WTC11 (cell line): Measurements from ENCODE around the gene SYT5. TPM values are rescaled to one million over a fixed set of nuclear protein-coding genes. Genes with fewer than 3 reads are reported as not detected.

Experiments used
- ATAC-seq: fragments of 200-7000 bp; cut with Tn5 transposase; 2 replicates; pipeline ENCODE4 v1.10.0; 2021; ENCODE audit warnings: mild to moderate bottlenecking, moderate library complexity
- CTCF ChIA-PET: fragments of 300-600 bp; sonication (Branson Sonifier 250); formaldehyde crosslinking; loops from one replicate; lab custom pipeline; 2021; ENCODE audit warnings: antibody characterized with exemption; lab: Charles Lee
- POLR2A ChIA-PET: fragments of 350-600 bp; sonication (Branson Sonifier 250); formaldehyde crosslinking; loops from one replicate; lab custom pipeline; 2021; ENCODE audit warnings: antibody characterized with exemption; lab: Charles Lee
- DNase-seq: peaks from one replicate; pipeline ENCODE4 v3.0.0; 2021; ENCODE audit warnings: low spot score
- H3K27ac Mint-ChIP-seq: 2 replicates; pipeline ENCODE4 v1.8.0; 2021; ENCODE audit warnings: mixed read lengths
- H3K27me3 Mint-ChIP-seq: 2 replicates; pipeline ENCODE4 v1.8.0; 2021; ENCODE audit warnings: low read depth, mild to moderate bottlenecking, moderate library complexity, mixed read lengths
- H3K36me3 Mint-ChIP-seq: 2 replicates; pipeline ENCODE4 v1.8.0; 2021; ENCODE audit warnings: mixed read lengths
- H3K4me1 Mint-ChIP-seq: 2 replicates; pipeline ENCODE4 v1.8.0; 2022; ENCODE audit warnings: mixed read lengths
- H3K4me3 Mint-ChIP-seq: 2 replicates; pipeline ENCODE4 v1.8.0; 2021; ENCODE audit warnings: mild to moderate bottlenecking, moderate library complexity, mixed read lengths
- H3K9me3 Mint-ChIP-seq: 2 replicates; pipeline ENCODE4 v1.8.0; 2021; ENCODE audit warnings: mixed read lengths
- ELF4 ChIP-seq: sonication (generic); formaldehyde crosslinking; IDR thresholded peaks from 2 replicates; pipeline ENCODE4 v1.8.1; 2022; ENCODE audit warnings: low read depth, mild to moderate bottlenecking, moderate library complexity, missing genetic modification reagents
- ESRRA ChIP-seq: sonication (generic); formaldehyde crosslinking; IDR thresholded peaks from 2 replicates; pipeline ENCODE4 v1.8.1; 2022; ENCODE audit warnings: mild to moderate bottlenecking, missing genetic modification reagents, borderline replicate concordance
- GTF2I ChIP-seq: fragments of 250-450 bp; sonication (Bioruptor Pico); conservative IDR thresholded peaks from 2 replicates; pipeline ENCODE4 v1.4.0; 2021; ENCODE audit warnings: mild to moderate bottlenecking
- KAT7 ChIP-seq: sonication (generic); formaldehyde crosslinking; IDR thresholded peaks from 2 replicates; pipeline ENCODE4 v1.8.1; 2023; ENCODE audit warnings: missing genetic modification reagents, mild to moderate bottlenecking, borderline replicate concordance
- NFATC4 ChIP-seq: fragments of 250-450 bp; sonication (Bioruptor Pico); IDR thresholded peaks from 2 replicates; pipeline ENCODE4 v1.9.0; 2021; ENCODE audit warnings: mild to moderate bottlenecking
- PRRX2 ChIP-seq: fragments of 250-450 bp; sonication (Bioruptor Pico); IDR thresholded peaks from 2 replicates; pipeline ENCODE4 v1.8.0; 2021; ENCODE audit warnings: mild to moderate bottlenecking
- TEAD1 ChIP-seq: sonication (generic); formaldehyde crosslinking; IDR thresholded peaks from 2 replicates; pipeline ENCODE4 v1.8.0; 2022; ENCODE audit warnings: mild to moderate bottlenecking, missing genetic modification reagents
- ZNF317 ChIP-seq: sonication (generic); formaldehyde crosslinking; IDR thresholded peaks from 2 replicates; pipeline ENCODE4 v1.8.1; 2023; ENCODE audit warnings: low read depth, mild to moderate bottlenecking, moderate library complexity, missing genetic modification reagents, borderline replicate concordance
- total RNA-seq: library from RNA; stranded (reverse); gene quantifications from 3 replicates; pipeline ENCODE4 v1.2.3, GENCODE V29; 2021
- TF ChIP-seq, protein P1 (sequence below): fragments of 250-450 bp; sonication (Bioruptor Pico); IDR thresholded peaks from 2 replicates; pipeline ENCODE4 v2.1.2; 2022; ENCODE audit warnings: mild to moderate bottlenecking, moderate library complexity
- TF ChIP-seq, protein P2 (sequence below): fragments of 250-450 bp; sonication (Bioruptor Pico); IDR thresholded peaks from 2 replicates; pipeline ENCODE4 v1.8.0; 2021; ENCODE audit warnings: mild to moderate bottlenecking
- TF ChIP-seq, protein P3 (sequence below): sonication (generic); formaldehyde crosslinking; IDR thresholded peaks from 2 replicates; pipeline ENCODE4 v1.8.0; 2022; ENCODE audit warnings: mild to moderate bottlenecking, missing genetic modification reagents
- TF ChIP-seq, protein P4 (sequence below): sonication (generic); formaldehyde crosslinking; IDR thresholded peaks from 2 replicates; pipeline ENCODE4 v1.8.1; 2022; ENCODE audit warnings: low read depth, mild to moderate bottlenecking, moderate library complexity, missing genetic modification reagents, borderline replicate concordance
- TF ChIP-seq, protein P5 (sequence below): sonication (generic); formaldehyde crosslinking; IDR thresholded peaks from 2 replicates; pipeline ENCODE4 v1.8.1; 2022; ENCODE audit warnings: missing genetic modification reagents, borderline replicate concordance
- TF ChIP-seq, protein P6 (sequence below): sonication (generic); formaldehyde crosslinking; IDR thresholded peaks from 2 replicates; pipeline ENCODE4 v1.8.1; 2022; ENCODE audit warnings: mild to moderate bottlenecking, moderate library complexity, missing genetic modification reagents

Gene SYT5
- total RNA-seq, 1 experiment from 2014 or later: 0.77 TPM

DNA sequence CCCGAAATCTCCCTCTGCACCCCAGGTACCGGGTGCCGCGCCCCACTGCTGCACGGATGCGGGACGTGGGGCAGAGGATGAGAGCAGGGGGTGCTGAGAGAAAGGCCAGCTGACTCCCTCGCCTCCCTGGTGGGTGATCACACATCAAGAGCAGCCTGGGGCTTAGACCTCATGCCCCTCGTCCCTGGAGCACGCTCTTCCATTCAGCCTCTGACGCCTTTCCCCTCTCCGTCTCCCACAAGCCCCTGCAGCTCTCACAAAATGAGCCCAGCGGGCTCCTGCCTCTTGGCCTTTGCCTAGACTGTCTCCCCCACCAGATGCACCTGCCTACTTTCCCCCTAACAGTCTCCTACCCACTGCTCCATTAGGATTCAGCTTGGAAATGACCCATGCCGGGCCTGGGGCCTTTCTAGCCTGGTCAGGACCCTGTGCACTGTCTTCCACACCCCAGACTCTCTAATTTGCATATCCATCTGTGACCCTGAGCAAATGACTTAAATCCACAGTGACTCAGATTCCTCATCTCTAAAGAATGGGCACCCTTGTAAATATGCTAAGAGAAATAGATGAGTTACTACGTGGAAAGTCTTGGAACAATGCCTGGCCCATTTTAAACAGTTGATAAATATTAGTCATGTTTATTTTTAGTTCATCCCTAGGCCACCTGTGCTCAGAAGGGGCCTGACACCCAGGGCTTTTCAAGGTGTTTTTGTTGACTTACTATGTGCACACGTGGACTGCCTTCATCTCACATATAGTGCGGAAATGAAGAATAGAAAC is 29.8 kb upstream of the SYT5 start (continued):
- TF ChIP-seq, protein P1, sequence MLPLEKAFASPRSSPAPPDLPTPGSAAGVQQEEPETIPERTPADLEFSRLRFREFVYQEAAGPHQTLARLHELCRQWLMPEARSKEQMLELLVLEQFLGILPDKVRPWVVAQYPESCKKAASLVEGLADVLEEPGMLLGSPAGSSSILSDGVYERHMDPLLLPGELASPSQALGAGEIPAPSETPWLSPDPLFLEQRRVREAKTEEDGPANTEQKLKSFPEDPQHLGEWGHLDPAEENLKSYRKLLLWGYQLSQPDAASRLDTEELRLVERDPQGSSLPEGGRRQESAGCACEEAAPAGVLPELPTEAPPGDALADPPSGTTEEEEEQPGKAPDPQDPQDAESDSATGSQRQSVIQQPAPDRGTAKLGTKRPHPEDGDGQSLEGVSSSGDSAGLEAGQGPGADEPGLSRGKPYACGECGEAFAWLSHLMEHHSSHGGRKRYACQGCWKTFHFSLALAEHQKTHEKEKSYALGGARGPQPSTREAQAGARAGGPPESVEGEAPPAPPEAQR (CRISPR knock-in tag): no peak
- no peak for TF ChIP-seq PRRX2 (CRISPR knock-in tag)

DNA sequence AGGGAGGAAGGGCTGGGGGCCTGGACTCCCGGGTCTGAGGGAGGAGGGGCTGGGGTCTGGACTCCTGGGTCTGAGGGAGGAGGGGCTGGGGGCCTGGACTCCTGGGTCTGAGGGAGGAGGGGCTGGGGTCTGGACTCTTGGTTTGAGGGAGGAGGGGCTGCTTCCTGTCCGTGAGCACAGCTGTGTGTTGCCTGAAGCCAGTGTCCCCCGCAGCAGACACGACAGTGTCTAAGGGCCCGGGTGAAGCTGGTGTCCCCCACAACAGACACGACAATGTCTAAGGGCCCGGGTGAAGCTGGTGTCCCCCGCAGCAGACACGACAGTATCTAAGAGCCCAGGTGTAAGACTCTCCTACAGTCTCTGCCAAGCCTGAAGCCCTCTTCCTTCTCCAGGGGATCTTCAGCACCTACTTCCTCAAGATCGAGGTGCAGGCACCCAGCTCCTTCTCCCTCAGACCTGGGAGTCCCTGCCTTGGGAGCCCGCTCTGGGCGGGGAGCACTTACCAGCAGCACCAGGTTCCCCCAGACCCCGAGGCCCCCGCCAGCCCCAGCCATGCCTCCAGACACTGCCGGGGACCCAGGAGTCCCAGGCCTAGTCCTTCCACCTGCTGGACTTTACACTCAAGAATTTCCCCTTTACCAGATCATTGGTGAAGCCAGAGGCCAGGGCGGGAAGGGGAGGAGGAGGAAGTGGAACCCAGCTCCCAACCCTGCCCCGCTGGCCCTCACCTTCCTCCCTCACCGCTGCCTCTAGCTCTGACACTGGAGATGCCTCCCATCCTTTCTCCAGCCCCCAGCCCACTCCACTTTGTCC is 29.0 kb upstream of the SYT5 start, which contains the start of gene PTPRH:
TSS of gene PTPRH (minus strand) at position 622 of the 813 bp plus-strand sequence. CDS start at position 554, 68 bp downstream.
- H3K36me3 Mint-ChIP-seq: peaks cover 6% of the 10 kb centered on the region
- ChIA-PET CTCF (interaction anchor here (0.6 to 1.0 kb wide), 2 partner anchors 43 to 66 kb away, joined by 3 to 4 read pairs; partner anchors contain the start of gene DNAAF3), POLR2A (no interaction called here)

More for the DNA sequence above, 29.0 kb upstream of the SYT5 start, which contains the start of gene PTPRH:
- peaks cover 60% of the 10 kb centered on the region for H3K27me3 Mint-ChIP-seq
- no peak within 1 kb of the TSS for H3K27ac Mint-ChIP-seq
- peaks cover 8% of the 10 kb centered on the region for H3K4me1 Mint-ChIP-seq
- TF ChIP-seq, protein P2, sequence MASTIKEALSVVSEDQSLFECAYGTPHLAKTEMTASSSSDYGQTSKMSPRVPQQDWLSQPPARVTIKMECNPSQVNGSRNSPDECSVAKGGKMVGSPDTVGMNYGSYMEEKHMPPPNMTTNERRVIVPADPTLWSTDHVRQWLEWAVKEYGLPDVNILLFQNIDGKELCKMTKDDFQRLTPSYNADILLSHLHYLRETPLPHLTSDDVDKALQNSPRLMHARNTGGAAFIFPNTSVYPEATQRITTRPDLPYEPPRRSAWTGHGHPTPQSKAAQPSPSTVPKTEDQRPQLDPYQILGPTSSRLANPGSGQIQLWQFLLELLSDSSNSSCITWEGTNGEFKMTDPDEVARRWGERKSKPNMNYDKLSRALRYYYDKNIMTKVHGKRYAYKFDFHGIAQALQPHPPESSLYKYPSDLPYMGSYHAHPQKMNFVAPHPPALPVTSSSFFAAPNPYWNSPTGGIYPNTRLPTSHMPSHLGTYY (CRISPR knock-in tag): no peak
- no peak for TF ChIP-seq KAT7
- TF ChIP-seq, protein P3, sequence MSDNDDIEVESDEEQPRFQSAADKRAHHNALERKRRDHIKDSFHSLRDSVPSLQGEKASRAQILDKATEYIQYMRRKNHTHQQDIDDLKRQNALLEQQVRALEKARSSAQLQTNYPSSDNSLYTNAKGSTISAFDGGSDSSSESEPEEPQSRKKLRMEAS (CRISPR knock-in tag): no peak
- TF ChIP-seq, protein P1 (CRISPR knock-in tag): no peak
- no peak for TF ChIP-seq ESRRA
- TF ChIP-seq, protein P4, sequence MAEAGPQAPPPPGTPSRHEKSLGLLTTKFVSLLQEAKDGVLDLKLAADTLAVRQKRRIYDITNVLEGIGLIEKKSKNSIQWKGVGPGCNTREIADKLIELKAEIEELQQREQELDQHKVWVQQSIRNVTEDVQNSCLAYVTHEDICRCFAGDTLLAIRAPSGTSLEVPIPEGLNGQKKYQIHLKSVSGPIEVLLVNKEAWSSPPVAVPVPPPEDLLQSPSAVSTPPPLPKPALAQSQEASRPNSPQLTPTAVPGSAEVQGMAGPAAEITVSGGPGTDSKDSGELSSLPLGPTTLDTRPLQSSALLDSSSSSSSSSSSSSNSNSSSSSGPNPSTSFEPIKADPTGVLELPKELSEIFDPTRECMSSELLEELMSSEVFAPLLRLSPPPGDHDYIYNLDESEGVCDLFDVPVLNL (CRISPR knock-in tag): no peak
- TF ChIP-seq ELF4 (CRISPR knock-in tag): no peak
- TF ChIP-seq TEAD1 (CRISPR knock-in tag): no peak
- TF ChIP-seq, protein P5, sequence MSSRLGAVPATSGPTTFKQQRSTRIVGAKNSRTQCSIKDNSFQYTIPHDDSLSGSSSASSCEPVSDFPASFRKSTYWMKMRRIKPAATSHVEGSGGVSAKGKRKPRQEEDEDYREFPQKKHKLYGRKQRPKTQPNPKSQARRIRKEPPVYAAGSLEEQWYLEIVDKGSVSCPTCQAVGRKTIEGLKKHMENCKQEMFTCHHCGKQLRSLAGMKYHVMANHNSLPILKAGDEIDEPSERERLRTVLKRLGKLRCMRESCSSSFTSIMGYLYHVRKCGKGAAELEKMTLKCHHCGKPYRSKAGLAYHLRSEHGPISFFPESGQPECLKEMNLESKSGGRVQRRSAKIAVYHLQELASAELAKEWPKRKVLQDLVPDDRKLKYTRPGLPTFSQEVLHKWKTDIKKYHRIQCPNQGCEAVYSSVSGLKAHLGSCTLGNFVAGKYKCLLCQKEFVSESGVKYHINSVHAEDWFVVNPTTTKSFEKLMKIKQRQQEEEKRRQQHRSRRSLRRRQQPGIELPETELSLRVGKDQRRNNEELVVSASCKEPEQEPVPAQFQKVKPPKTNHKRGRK (CRISPR knock-in tag): no peak
- TF ChIP-seq GTF2I (CRISPR knock-in tag): no peak
- TF ChIP-seq, protein P6, sequence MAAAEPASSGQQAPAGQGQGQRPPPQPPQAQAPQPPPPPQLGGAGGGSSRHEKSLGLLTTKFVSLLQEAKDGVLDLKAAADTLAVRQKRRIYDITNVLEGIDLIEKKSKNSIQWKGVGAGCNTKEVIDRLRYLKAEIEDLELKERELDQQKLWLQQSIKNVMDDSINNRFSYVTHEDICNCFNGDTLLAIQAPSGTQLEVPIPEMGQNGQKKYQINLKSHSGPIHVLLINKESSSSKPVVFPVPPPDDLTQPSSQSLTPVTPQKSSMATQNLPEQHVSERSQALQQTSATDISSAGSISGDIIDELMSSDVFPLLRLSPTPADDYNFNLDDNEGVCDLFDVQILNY (CRISPR knock-in tag): no peak
- TF ChIP-seq NFATC4 (CRISPR knock-in tag): no peak
- no peak for TF ChIP-seq ZNF317
- H3K9me3 Mint-ChIP-seq: peaks cover 25% of the 10 kb centered on the region
- no peak for DNase-seq
- no peak for ATAC-seq
- H3K4me3 Mint-ChIP-seq: no peak within 1 kb of the TSS
